Fibroblast of peridontal ligament (primary cell): ENCODE results near the gene UCP2.
"Not testable (repeated sequence)": the region's sequence is repeated elsewhere in the genome, so short reads cannot be mapped to it uniquely, and the experiment has no call there.

ENCODE experiments used
- DNase-seq: peaks from one replicate; pipeline ENCODE4 v3.0.0-alpha.2; 2010; ENCODE audit errors: extremely low read depth

UCP2 gene

DNA sequence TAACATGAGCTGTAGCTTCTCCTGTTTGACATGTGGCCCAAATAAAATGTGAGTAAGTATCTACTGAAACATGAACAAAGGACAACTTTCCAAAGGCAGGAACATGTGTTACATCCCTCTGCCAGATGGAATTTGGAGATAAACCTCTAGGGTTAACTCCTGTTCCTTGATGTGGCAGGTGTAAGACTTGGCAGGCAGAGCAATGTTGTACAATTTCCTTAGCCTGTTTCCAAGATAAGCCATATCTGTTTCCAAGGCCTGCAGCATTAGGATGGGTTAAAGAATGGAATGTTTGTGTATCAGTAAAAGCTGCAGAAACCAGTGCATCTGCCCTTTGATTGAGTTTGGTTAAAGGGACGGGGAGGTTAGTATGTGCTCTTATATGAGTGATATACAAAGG is 40.6 kb downstream of the UCP2 start:
- no peak for DNase-seq

DNA sequence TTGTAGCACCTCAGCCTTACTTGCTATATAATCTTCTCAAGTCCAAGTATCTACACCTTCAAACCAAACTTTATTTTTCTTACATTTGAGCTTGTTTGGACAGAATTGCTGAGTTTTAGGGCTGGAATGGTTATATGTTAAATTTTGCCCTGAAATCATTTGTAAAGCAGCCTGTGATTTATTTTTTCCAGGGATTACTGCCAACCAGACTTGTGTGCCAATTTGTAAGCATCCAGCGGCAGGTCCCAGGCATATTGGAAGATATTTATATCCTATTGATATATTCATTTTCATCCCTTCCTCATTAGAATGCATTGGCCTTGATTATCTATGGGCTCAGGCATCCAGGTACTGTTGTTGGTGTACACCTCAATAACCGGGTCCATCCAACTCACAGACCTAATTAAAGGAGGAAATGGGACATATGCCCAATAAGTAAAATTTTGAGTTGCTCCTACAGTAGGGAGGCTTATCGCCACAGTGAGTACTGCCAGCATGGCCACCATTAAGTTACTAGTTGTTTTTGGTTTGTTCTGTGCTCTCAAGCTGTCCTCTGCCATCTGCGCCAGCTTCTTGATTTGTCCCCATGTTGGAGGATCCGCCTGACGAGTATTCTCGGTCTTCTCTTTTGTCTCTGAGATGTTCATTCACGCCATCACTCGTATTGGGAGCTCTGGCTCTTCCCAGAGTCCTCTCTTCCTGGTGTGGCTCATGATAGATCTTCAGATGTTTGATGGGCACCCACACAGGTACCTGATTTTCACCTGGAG is 41.7 kb downstream of the UCP2 start:
- DNase-seq: peak; percentile 11

DNA sequence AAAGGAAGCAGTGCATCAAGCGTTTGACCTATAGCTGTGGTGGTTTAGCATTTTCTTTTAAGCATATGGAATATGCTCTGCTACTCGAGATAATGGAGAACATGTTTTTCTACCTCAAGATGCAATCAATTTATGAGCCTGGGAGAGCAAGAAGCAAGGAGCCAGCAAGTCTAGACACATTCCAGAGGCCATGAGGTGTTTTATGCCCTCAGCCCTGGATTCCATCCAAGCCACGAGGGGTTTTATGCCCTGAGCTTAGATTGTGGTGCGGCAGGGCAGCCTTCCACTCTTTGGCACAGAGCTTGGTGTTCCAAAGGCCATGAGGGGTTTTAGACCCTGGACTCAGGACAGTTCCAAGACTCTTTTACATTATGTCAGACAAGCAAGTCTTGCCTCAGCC is 43.5 kb downstream of the UCP2 start:
- DNase-seq: peak; percentile 7

DNA sequence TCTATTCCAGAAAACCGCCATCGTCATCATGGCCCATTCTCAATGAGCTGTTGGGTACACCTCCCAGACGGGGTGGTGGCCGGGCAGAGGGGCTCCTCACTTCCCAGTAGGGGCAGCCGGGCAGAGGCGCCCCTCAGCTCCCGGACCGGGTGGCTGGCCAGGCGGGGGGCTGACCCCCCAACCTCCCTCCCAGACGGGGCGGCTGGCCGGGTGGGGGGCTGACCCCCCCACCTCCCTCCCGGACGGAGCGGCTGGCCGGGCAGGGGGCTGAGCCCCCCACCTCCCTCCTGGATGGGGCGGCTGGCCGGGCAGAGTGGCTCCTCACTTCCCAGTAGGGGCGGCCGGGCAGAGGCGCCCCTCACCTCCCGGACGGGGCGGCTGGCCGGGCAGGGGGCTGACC is 46.6 kb downstream of the UCP2 start:
- DNase-seq: not testable (repeated sequence)

DNA sequence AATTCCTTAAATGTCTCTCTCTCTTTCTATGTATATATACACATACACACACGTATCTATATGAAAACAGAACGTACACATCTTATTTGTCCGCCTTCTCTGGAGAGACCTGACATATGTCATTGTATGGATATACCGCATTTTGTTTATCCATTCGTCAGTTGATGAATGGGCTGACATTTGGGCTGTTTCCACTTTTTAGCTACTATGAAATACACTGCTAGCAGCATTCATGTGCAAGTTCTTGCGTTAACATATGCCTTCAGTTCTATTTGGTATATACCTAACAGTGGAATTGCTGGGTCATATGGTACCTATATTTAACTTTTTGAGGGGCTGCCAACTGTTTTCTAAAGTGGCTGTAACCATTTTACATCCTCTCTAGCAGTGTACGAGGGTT is 49.9 kb downstream of the UCP2 start:
- no peak for DNase-seq

DNA sequence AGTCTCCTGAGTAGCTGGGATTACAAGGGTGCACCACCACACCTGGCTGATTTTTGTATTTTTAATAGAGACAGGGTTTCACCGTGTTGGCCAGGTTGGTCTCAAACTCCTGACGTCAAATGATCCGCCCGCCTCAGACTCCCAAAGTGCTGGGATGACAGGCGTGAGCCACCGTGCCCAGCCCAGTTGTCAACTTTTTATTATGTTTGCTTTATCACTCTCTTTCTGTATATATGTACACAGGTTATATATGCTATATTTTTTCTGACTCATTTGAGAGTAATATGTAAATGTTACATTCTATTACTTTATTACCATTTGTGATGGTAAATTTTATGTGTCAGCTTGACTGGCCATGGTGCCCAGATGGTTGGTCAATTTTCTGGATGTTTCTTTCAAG is 50.7 kb downstream of the UCP2 start:
- DNase-seq: no peak

DNA sequence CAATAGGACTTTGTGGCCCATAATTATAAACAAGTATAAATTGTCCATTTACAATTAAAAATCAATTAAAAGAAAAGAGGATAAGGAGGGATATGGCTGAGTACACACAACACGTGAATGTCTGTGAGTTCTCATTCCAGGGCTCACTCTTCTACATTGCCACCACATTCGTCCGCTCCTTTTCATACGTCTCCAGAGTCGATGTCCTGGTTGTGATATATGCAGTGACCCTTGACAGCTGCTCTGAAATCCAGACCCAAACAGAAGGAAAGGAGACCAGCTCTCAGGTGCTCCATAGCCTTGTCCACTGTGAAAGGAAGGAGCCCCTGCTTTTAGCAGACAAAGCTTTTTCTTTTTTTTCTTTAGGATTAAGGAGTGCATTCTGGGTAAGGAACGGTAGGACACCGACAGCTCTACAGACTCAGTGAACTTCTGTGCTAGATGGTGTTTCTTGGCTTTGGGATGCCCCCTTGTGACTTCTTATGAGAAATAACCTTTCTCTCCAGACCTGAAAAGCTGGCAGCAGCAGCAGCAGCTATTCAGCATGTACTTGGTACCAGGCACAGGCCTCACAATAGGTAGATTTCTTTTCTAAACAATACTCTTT is 51.5 kb downstream of the UCP2 start:
- DNase-seq: peak; percentile 75

DNA sequence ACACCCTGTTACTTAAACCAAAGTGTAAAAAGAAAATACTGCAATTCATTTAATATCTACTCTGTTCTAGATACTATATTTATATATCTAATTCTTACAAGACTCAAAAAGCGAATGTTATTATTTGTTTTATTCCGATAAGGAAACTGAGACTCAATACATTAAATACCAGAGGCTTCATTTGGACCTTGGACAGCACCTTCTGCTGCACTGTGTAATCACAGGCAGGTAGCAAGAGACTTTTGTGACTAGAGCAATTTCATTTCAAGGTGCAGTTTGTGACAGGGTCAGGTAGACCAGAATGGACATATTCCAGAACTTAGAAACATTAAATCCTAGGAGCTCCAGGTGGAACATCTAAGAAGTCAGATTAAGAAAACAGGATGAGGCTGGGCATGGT is 53.3 kb downstream of the UCP2 start:
- no peak for DNase-seq
